GM12874 (cell line): Measurements from ENCODE around the gene NOD1.

ENCODE experiments used
- TF ChIP-seq, protein P1 (sequence below): IDR thresholded peaks from 2 replicates; pipeline ENCODE4 v1.5.1; 2011; ENCODE audit warnings: low read depth, mild to moderate bottlenecking, control low read depth, low read length, moderate library complexity; ENCODE audit not compliant: insufficient read depth

NOD1 gene

DNA sequence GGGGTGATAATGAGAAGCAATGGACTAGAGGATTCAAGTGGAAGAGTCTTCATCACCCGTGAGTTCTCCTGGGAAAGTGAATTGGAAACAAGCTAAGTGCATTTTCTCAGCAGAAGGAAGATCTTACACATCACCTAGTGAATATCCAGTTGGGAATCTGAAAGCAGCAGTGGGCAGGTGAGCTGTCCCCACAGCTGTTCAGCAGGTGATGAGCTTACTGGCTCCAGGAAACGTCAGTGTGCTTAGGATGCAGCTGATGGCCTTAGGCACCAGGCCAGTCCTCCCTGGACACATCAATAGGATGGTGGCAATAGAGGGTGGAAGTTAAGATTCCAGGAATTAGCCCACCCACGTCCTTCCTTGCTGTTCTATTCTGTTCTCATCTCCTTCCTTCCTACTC lies 66.7 kb downstream of the NOD1 start:
- TF ChIP-seq, protein P1, sequence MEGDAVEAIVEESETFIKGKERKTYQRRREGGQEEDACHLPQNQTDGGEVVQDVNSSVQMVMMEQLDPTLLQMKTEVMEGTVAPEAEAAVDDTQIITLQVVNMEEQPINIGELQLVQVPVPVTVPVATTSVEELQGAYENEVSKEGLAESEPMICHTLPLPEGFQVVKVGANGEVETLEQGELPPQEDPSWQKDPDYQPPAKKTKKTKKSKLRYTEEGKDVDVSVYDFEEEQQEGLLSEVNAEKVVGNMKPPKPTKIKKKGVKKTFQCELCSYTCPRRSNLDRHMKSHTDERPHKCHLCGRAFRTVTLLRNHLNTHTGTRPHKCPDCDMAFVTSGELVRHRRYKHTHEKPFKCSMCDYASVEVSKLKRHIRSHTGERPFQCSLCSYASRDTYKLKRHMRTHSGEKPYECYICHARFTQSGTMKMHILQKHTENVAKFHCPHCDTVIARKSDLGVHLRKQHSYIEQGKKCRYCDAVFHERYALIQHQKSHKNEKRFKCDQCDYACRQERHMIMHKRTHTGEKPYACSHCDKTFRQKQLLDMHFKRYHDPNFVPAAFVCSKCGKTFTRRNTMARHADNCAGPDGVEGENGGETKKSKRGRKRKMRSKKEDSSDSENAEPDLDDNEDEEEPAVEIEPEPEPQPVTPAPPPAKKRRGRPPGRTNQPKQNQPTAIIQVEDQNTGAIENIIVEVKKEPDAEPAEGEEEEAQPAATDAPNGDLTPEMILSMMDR = no peak

DNA sequence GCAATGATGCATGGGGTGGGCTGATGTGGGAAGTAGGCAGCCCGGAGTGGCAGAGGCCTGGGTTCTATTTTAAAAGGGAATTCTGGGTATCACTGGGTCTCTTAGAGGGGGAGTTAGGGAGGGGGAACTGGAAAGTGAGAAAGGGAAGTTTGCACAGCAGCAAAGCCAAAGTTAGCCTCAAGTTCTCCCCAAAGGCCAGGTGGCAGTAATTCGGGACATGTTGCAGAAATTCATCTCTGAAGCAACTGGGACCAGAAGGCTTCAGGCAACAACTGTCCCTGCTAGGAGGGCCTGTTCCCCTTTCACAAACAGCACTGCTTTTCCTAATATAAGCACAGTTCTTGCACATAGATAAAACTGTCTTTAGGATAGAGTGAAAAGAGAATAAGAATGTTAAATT lies 67.4 kb downstream of the NOD1 start:
- TF ChIP-seq, protein P1 = no peak

DNA sequence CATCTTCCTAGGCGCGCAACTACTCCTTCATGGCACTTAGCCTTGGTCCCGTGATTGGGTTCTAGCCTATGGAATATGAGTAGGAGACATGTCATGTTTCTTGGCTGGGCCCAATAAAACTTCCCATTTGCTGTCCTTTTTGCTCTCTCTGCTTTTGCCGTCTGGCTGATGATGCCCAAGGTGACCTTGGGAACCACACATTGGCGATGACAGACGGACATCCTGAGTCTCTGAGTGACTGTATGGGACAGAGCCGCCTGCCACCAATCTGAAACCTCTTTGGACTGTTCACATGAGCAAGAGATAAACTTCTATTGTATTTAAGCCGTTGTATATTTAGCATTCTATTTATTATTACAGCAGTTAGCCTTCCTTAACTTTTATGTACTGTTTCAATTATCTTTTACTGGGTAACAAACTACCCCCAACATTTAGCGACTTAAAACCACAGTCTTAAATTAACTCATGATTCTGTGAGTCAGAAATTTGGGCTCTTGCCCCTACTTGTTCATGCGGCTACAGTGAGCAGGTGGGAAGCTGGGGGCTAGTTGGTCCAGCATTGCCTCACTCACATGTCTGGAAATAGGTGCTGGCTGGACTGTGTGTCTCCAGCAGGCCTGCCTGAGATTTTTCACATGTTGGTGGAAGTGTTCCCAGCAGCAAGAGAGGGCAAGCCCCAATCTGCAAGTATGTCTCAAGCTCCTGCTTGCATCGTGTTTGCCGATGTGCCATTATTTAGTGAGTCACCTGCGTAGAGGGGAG lies 71.7 kb downstream of the NOD1 start:
- TF ChIP-seq, protein P1 = no peak

DNA sequence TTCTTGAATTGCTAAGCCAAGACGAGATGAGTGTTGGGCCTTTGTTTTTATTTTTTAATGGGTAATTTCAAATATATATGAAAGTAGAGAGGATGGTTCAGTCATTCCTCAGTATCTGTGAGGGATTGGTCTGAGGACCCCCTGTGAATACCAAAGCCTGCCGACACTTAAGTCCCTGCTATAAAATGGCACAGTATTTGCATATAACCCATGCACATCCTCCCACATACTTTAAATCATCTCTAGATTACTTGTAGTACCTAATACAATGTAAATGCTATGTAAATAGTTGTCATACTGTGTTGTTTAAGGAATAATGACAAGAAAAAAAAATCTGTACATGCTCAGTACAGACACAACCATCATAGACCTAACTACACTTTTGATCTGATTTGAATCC lies 73.4 kb downstream of the NOD1 start:
- TF ChIP-seq, protein P1 = no peak

DNA sequence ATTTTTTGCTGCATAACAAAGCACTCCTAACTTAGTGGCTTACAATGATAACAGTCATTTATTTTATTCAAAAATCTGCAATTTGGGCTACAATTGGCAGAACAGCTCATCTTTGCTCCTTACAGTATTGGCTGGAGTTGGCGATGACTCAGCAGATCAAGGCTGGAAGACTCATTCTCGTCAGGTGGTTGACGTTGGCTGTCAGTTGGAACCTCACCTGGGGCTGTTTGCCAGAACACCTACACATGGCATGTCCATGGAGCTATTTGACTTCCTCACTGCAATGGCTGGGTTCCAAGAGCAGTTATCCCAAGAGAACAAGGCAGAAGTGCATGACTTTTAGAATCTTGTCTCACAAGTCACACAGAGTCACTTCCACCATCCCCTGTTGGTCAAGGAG lies 75.1 kb downstream of the NOD1 start:
- TF ChIP-seq, protein P1 = no peak

DNA sequence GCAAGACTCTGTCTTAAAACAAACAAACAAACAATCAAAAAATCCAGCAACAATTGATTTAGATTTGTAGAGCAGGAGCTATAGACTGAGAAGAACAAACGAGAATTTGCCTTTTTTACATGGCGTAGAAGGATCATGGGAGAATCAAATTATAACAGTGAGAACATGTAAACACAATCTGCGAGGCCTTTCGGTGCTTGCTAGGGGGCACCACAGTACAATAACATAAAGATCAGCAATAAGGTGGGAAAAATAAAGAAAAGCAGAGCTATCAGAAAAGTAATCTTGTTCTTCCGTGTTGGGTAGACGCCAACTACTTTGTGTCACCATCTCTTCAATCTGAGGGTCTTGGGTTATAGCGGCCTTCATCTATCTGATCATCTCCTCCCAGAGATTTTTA lies 82.2 kb downstream of the NOD1 start:
- TF ChIP-seq, protein P1 = no peak

DNA sequence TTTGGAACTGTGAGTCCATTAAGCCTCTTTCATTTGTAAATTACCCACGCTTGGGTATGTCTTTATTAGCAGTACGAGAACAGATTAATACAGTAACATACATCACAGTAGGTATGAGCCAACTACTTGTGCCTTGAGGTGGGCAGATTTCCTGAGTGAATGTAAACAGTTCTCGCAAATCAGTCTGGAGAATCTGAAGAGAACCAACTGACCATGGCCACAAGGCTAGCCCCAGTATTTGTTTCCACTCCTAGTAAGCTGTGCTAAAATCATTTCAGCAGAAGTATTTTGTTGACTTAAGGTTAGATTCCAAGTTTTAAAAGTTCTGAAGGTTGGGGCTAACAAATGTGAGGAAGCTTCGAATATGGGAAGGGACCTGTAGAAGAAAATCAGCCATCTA lies 82.9 kb downstream of the NOD1 start:
- TF ChIP-seq, protein P1 = no peak
